Cardiac muscle cell (in vitro differentiated cells and primary cell): ENCODE data around the gene ANKRD42. TPM values are rescaled to one million over a fixed set of nuclear protein-coding genes. Genes with fewer than 3 reads are reported as not detected.
A peak's percentile ranks its signal among the peaks of the same experiment; 100 is the strongest.

Experiments used
- DNase-seq, 2 donors: peaks; one replicate each; pipeline versions ENCODE4 v3.0.0 to v3.0.0-alpha.2; 2010 to 2017; ENCODE audit warnings: low read depth in 1 of 2, low spot score in 1 of 2
- H3K27ac ChIP-seq: fragments of 200-600 bp; sonication (generic); 2 replicates; pipeline ENCODE4 v1.5.1; 2016
- H3K27me3 ChIP-seq: fragments of 200-600 bp; sonication (generic); 2 replicates; pipeline ENCODE4 v1.6.0; 2016; ENCODE audit warnings: control low read depth
- H3K36me3 ChIP-seq: fragments of 200-600 bp; sonication (generic); 2 replicates; pipeline ENCODE4 v1.5.1; 2016; ENCODE audit warnings: control low read depth
- H3K4me1 ChIP-seq: fragments of 200-600 bp; sonication (generic); 2 replicates; pipeline ENCODE4 v1.8.1; 2017; ENCODE audit warnings: low read depth, mild to moderate bottlenecking, mixed run types
- H3K4me3 ChIP-seq: fragments of 200-600 bp; sonication (generic); 2 replicates; pipeline ENCODE4 v1.5.1; 2016; ENCODE audit warnings: mild to moderate bottlenecking
- H3K9me3 ChIP-seq: fragments of 200-600 bp; sonication (generic); 2 replicates; pipeline ENCODE4 v1.5.1; 2017; ENCODE audit warnings: low read depth, mild to moderate bottlenecking, control low read depth
- polyA plus RNA-seq: library from polyadenylated mRNA; unstranded; fragments of >200 nt; fragmentation: Nextera tagmentation; extraction: Ambion mirVana; gene quantifications from 2 replicates; pipeline ENCODE4 v1.2.1, GENCODE V29; 2016
- total RNA-seq: library from RNA; depleted of rRNA; stranded (reverse); fragments of >200 nt; gene quantifications from 2 replicates; pipeline ENCODE4 v1.2.3, GENCODE V29; 2016
- TF ChIP-seq, protein P1 (sequence below): IDR thresholded peaks from 2 replicates; pipeline ENCODE4 v1.5.1; 2012; ENCODE audit warnings: low read depth, mild to moderate bottlenecking, low read length

Gene ANKRD42
- total and polyA plus RNA-seq, 2 experiments from 2014 or later: 6.8 to 8.6 TPM

DNA sequence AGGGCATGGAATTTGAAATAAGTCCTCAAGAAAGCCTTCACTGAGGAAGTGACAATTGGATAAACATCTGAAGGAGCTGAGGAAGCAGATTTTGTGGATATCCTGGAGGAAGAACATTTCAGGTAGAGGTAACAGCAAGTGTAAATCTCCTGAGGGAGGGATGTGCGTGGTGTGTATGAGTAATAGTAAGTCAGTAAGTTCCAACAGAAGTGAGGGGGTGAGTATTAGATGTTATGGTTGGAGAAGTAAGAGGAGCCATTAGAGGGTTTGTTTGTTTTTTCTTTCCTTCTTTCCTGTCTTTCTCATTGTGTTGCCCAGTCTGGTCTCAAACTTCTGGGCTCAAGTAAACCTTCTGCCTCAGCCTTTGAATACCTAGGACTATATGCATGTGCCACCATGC, 29.0 kb downstream of the ANKRD42 start:
- no peak overlapping the region for H3K27ac ChIP-seq
- no peak for DNase-seq
- H3K9me3 ChIP-seq: no peaks in the 10 kb centered on the region
- H3K4me3 ChIP-seq: no peak overlapping the region
- TF ChIP-seq, protein P1, sequence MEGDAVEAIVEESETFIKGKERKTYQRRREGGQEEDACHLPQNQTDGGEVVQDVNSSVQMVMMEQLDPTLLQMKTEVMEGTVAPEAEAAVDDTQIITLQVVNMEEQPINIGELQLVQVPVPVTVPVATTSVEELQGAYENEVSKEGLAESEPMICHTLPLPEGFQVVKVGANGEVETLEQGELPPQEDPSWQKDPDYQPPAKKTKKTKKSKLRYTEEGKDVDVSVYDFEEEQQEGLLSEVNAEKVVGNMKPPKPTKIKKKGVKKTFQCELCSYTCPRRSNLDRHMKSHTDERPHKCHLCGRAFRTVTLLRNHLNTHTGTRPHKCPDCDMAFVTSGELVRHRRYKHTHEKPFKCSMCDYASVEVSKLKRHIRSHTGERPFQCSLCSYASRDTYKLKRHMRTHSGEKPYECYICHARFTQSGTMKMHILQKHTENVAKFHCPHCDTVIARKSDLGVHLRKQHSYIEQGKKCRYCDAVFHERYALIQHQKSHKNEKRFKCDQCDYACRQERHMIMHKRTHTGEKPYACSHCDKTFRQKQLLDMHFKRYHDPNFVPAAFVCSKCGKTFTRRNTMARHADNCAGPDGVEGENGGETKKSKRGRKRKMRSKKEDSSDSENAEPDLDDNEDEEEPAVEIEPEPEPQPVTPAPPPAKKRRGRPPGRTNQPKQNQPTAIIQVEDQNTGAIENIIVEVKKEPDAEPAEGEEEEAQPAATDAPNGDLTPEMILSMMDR: no peak
- H3K36me3 ChIP-seq: no peaks in the 10 kb centered on the region
- H3K4me1 ChIP-seq: no peaks in the 10 kb centered on the region
- H3K27me3 ChIP-seq: no peaks in the 10 kb centered on the region

DNA sequence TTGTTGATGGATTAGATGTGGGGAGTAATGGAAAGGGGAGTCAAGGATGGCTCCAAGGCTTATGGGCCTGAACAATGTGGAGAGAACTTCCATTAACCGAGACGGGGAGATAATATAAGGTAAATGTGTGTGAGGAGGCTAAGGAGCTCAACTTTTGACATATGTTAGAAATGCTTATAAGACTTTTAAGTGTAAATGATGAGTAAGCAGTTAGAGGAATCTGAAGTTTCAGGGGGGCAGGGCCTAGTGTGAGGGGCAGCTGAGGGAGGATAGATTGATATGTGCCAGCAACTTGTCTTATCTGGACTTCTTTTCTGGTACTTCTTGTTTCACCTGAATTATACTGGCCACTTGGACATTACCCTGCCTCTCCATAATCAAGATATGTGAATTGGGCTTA, 29.9 kb downstream of the ANKRD42 start:
- TF ChIP-seq, protein P1: no peak
- no peaks in the 10 kb centered on the region for H3K36me3 ChIP-seq
- no peaks in the 10 kb centered on the region for H3K27me3 ChIP-seq
- no peaks in the 10 kb centered on the region for H3K4me1 ChIP-seq
- DNase-seq: no peak
- H3K4me3 ChIP-seq: no peak overlapping the region
- H3K27ac ChIP-seq: no peak overlapping the region
- H3K9me3 ChIP-seq: no peaks in the 10 kb centered on the region

DNA sequence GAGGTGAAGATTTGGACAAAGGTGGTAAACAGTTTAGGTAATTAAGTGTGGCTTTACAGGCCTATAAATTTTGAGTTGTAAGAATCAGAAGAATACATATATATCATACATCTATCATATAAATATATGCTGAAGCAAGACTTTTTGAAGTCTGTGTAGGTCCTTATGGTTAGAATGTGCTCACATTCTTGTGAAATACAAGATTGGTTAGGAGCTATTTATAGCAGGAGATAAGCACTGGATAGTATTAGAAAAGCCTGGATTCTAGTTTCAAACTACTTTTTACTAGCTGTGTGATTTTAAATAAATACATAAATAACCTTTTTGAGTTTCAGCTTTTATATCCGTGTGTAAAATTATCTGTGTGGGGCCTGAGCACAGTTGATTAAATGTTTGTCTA, 42.3 kb downstream of the ANKRD42 start:
- Histone ChIP-seq H3K4me1 (peaks cover 27% of the 10 kb centered on the region), H3K4me3 (no peak overlapping the region), H3K36me3 (no peaks in the 10 kb centered on the region), H3K9me3 (no peaks in the 10 kb centered on the region), H3K27me3 (no peaks in the 10 kb centered on the region), H3K27ac (peak overlapping the region; percentile 89)
- DNase-seq: peak; percentile 53 to 57
- TF ChIP-seq, protein P1: no peak

DNA sequence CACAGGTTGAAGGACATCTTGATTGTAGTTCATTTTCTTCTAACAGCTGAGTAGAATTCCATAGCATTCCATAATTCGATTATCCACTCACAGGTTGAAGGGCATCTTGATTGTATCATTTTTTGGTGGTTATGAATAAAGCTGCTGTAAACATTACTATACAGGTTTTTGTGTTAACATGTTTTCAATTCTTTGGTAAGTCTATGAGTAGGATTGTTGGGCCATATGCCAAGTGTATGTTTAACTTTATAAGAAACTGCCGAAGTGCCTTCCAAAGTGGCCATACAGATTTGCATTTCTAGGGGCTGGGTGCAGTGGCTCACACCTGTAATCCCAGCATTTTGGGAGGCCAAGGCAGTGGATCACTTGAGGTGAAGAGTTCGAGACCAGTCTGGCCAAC, 44.6 kb downstream of the ANKRD42 start:
- peaks cover 27% of the 10 kb centered on the region for H3K4me1 ChIP-seq

DNA sequence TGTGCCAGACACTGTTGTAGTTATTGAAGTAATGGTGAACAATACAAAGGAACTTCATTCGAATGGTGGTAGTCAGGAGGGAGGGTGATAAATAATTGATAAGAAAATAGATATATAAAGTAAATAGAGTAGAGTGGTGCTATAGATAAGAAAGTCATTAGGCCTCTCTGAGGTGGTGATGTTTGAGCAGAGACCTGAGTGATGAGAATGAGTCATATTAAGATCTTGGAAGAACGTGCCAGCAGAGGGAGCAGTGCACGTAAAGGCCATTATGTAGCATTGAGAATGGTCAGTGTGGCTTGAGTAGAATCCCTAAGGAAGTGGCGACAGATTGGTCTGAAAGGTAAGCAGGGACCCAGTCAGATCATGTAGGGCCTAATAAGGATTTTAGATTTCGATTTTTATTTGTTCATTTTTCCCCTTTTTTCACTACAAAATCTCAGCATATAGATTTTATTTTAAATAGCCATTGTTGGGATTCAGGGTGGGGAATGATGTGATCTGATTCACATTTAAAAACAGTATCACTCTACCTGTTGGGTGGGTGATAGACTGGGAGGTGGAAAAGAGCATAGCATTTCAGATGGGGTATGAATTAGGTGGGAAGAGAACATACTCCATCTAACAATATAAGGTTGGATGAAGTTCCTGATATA, 47.9 kb downstream of the ANKRD42 start:
- TF ChIP-seq, protein P1: peak; percentile 76

More for the DNA sequence above, 44.6 kb downstream of the ANKRD42 start:
- TF ChIP-seq, protein P1: no peak
- no peak for DNase-seq
- H3K27me3 ChIP-seq: no peaks in the 10 kb centered on the region
- no peaks in the 10 kb centered on the region for H3K36me3 ChIP-seq
- no peaks in the 10 kb centered on the region for H3K9me3 ChIP-seq
- H3K27ac ChIP-seq: no peak overlapping the region
- H3K4me3 ChIP-seq: no peak overlapping the region

More for the DNA sequence above, 47.9 kb downstream of the ANKRD42 start:
- DNase-seq: peak; percentile 75 to 77
- Histone ChIP-seq H3K4me1 (peaks cover 11% of the 10 kb centered on the region), H3K9me3 (no peaks in the 10 kb centered on the region), H3K4me3 (no peak overlapping the region), H3K36me3 (no peaks in the 10 kb centered on the region), H3K27ac (no peak overlapping the region), H3K27me3 (no peaks in the 10 kb centered on the region)
